HL-60 (cell line): ENCODE measurements around the gene LBR.

ENCODE experiments used
- CTCF ChIP-seq: IDR thresholded peaks from one replicate; pipeline ENCODE4 v1.5.1; 2011; ENCODE audit warnings: low read length, control low read depth, inconsistent platforms; ENCODE audit not compliant: insufficient read depth
- GABPA ChIP-seq: IDR thresholded peaks from 2 replicates; pipeline ENCODE4 v1.6.1; 2012; ENCODE audit warnings: low read depth

- TF ChIP-seq GABPA (no peak), CTCF (no peak)
These were observed 21.4 kb upstream of the LBR start for GRCh38 chr1:225449261-225449660.
